RWPE2 (cell line): ENCODE measurements around the gene EPHB6.

Source experiments
- ATAC-seq: fragments of 200-7000 bp; cut with Tn5 transposase; 3 replicates; pipeline ENCODE4 v1.9.1; 2021; ENCODE audit warnings: low read depth
- DNase-seq: peaks from one replicate; pipeline ENCODE4 v3.0.0-alpha.2; 2020; ENCODE audit warnings: low spot score
- H3K27ac ChIP-seq: fragments of 450-650 bp; 2 replicates; pipeline ENCODE4 v1.5.1; 2017; ENCODE audit warnings: mild to moderate bottlenecking; ENCODE audit not compliant: poor library complexity, severe bottlenecking
- H3K27me3 ChIP-seq: fragments of 250-450 bp; sonication (Bioruptor Pico); 2 replicates; pipeline ENCODE4 v1.5.1; 2021; ENCODE audit warnings: mild to moderate bottlenecking, moderate library complexity; ENCODE audit not compliant: insufficient read depth, poor library complexity, severe bottlenecking
- H3K36me3 ChIP-seq: fragments of 250-450 bp; sonication (Bioruptor Pico); 2 replicates; pipeline ENCODE4 v1.5.1; 2020; ENCODE audit warnings: low read depth, mild to moderate bottlenecking, moderate library complexity
- H3K4me1 ChIP-seq: fragments of 250-450 bp; sonication (Bioruptor Pico); 2 replicates; pipeline ENCODE4 v1.5.1; 2021; ENCODE audit warnings: mild to moderate bottlenecking, moderate library complexity; ENCODE audit not compliant: insufficient read depth, poor library complexity, severe bottlenecking
- H3K4me3 ChIP-seq: fragments of 250-450 bp; sonication (Bioruptor Pico); 2 replicates; pipeline ENCODE4 v1.5.1; 2021; ENCODE audit warnings: mild to moderate bottlenecking, moderate library complexity; ENCODE audit not compliant: severe bottlenecking
- H3K9me3 ChIP-seq: fragments of 250-450 bp; sonication (Bioruptor Pico); 2 replicates; pipeline ENCODE4 v1.5.1; 2021; ENCODE audit warnings: mild to moderate bottlenecking, moderate library complexity; ENCODE audit not compliant: severe bottlenecking
- TF ChIP-seq, protein P1 (sequence below): fragments of 450-650 bp; IDR thresholded peaks from one replicate; pipeline ENCODE4 v1.5.1; 2017; ENCODE audit warnings: mild to moderate bottlenecking, moderate library complexity; ENCODE audit not compliant: poor library complexity, severe bottlenecking

EPHB6 gene

DNA sequence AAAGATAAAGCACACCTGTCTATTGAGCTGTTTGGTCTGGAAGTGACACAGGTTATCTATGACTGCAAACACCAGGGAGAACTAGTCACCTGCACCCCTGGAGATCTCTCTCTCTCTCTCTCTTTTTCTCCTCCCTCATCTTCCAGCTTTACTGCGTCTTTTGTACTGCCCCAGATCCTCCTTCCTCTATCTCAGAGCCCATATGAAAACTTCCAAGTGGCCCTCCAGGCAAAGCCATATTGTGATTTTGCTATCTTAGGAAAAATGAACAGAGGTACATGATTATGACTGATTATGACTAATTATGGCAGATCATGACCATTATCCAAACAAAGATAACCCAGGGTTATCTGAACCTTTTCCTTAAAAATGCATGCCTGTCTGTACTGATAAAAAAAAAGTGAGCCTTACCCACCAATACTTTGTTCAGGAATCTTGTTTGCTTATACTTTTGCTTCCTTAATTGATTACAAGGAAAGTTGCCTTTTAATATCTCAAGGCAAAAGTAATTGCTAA is 12.6 kb upstream of the EPHB6 start:
- Histone ChIP-seq H3K36me3 (no peaks in the 10 kb centered on the region), H3K9me3 (no peaks in the 10 kb centered on the region), H3K4me3 (no peak overlapping the region), H3K27ac (no peak overlapping the region), H3K27me3 (peaks cover 4% of the 10 kb centered on the region), H3K4me1 (no peaks in the 10 kb centered on the region)
- no peak for DNase-seq
- TF ChIP-seq, protein P1, sequence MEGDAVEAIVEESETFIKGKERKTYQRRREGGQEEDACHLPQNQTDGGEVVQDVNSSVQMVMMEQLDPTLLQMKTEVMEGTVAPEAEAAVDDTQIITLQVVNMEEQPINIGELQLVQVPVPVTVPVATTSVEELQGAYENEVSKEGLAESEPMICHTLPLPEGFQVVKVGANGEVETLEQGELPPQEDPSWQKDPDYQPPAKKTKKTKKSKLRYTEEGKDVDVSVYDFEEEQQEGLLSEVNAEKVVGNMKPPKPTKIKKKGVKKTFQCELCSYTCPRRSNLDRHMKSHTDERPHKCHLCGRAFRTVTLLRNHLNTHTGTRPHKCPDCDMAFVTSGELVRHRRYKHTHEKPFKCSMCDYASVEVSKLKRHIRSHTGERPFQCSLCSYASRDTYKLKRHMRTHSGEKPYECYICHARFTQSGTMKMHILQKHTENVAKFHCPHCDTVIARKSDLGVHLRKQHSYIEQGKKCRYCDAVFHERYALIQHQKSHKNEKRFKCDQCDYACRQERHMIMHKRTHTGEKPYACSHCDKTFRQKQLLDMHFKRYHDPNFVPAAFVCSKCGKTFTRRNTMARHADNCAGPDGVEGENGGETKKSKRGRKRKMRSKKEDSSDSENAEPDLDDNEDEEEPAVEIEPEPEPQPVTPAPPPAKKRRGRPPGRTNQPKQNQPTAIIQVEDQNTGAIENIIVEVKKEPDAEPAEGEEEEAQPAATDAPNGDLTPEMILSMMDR, result no peak
- no peak for ATAC-seq

DNA sequence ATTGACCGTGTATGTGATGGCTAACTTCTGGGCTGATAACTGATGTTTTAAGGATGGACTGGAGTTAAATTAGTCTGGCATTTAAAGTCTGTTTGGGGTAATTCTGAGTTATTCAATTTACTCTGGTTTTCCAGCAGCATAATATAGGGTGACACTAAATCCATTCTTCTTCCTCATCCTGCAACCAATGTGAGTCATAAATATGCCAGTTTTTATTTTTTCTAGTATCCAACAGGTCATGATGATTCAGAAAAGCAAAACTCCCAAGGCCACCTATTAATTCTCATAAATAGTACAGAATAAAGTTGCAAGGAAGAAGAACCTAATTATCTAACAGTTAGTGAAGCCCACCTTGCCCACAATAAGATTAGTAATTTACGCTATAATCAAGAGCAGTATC is 7.5 kb upstream of the EPHB6 start:
- peaks cover 8% of the 10 kb centered on the region for H3K27me3 ChIP-seq
- no peak for DNase-seq
- TF ChIP-seq, protein P1, result no peak
- no peaks in the 10 kb centered on the region for H3K36me3 ChIP-seq
- no peak overlapping the region for H3K27ac ChIP-seq
- ATAC-seq, result no peak
- H3K4me1 ChIP-seq, result no peaks in the 10 kb centered on the region
- H3K4me3 ChIP-seq, result no peak overlapping the region
- no peaks in the 10 kb centered on the region for H3K9me3 ChIP-seq

DNA sequence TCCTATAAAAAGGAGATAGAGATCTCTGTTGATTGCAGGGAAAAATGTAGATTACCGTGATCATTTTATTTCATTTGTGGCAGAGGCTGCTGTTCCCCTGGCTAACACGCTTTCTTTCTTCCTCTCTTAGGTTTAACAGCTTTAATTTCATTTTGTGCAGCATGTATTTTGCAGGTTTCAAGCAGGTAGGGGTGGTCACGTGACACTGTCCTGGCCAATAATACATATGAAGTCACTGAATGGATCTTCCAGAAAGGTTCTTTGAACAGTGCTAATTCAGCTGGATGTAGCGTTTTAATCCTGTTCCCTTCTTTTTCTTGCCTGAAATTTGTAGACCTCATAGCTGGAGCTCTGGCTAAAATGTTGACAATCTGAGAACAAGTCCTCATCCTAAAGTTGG is 3.6 kb upstream of the EPHB6 start:
- no peak overlapping the region for H3K4me3 ChIP-seq
- TF ChIP-seq, protein P1, result no peak
- DNase-seq (no peak), ATAC-seq (no peak)
- peaks cover 21% of the 10 kb centered on the region for H3K27me3 ChIP-seq
- H3K9me3 ChIP-seq, result no peaks in the 10 kb centered on the region
- H3K36me3 ChIP-seq, result no peaks in the 10 kb centered on the region
- no peak overlapping the region for H3K27ac ChIP-seq
- no peaks in the 10 kb centered on the region for H3K4me1 ChIP-seq

DNA sequence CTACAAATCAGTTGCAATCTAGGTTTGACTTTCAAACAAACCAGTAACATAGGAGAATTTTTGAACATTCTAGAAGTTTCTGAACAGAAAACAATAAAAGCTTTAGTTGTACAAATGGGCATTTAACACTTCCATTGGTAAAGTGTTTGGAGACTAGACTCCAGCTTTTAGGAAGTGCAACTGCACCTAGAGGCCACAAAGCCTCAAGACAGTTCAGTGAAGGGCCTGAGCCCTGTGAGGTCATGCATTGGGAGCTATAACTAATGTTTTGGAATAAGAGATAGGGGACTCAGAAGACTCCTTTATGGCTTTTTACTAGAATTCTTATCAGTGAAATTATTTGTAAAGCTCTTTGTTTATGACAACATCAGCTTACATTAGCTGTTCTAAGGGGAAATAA is 3.0 kb upstream of the EPHB6 start:
- peaks cover 18% of the 10 kb centered on the region for H3K27me3 ChIP-seq
- ATAC-seq (no peak), DNase-seq (no peak)
- no peaks in the 10 kb centered on the region for H3K36me3 ChIP-seq
- H3K4me1 ChIP-seq, result no peaks in the 10 kb centered on the region
- no peak overlapping the region for H3K4me3 ChIP-seq
- no peak overlapping the region for H3K27ac ChIP-seq
- H3K9me3 ChIP-seq, result no peaks in the 10 kb centered on the region
- TF ChIP-seq, protein P1, result no peak

DNA sequence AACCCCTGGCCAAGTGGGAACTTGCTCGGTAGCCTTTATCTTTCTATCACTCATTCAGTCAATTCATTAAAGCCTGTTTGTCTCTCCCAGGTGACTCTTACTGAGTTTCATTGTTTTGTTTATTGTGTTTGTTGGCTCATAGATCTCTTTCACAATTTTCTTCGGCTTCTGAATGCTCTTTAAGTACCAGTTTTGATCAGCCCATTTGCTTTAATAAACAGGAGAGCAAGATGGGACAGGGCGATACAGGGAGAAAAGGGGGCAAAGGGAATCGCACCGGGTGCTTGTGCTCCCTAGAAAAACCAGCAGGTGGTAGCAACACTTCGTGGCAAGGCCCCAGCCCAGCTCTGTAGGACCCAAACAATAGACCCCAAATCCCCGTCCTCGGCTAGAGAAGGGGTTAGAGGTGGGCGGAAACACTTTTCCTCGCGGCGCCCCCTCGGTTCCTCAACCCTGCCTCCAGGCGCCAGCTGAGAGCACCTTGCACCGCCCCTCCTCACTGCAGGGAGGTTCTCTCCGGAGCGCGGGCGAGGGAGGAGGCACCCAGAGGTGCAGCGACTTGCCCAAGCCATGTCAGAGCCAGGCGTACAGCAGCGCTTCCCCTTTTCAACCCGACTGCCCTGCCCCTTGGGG is 1.0 kb upstream of the EPHB6 start:
- peak overlapping the region; percentile 49 for H3K4me3 ChIP-seq
- no peaks in the 10 kb centered on the region for H3K4me1 ChIP-seq
- no peak overlapping the region for H3K27ac ChIP-seq
- H3K9me3 ChIP-seq, result no peaks in the 10 kb centered on the region
- ATAC-seq (peak; percentile 84), DNase-seq (peak; percentile 72)
- peaks cover 18% of the 10 kb centered on the region for H3K27me3 ChIP-seq
- H3K36me3 ChIP-seq, result no peaks in the 10 kb centered on the region
- TF ChIP-seq, protein P1, result peak; percentile 85
